ENCODE results near the gene PAIP1.

The PAIP1 gene

GRCh38 chr5:43515678-43516048, 41.2 kb downstream of the PAIP1 start:
- TF ChIP-seq EZH2 (IDR thresholded peaks at IDR 0.05; ENCODE audit: borderline replicate concordance, low read length), result no peak
- TF ChIP-seq CTCF (IDR thresholded peaks at IDR 0.05; ENCODE audit: low read length), result no peak
- Histone ChIP-seq H3F3A (ENCODE audit: insufficient read depth, low read length) (no peaks in the 10 kb centered on the region), H3K27me3 (ENCODE audit: insufficient read depth, low read length) (no peaks in the 10 kb centered on the region), H3K9me2 (ENCODE audit: low read depth, low read length) (no peaks in the 10 kb centered on the region), H3K4me2 (ENCODE audit: low read length) (peak overlapping the region; percentile 88), H2AFZ (ENCODE audit: low read length) (no peak overlapping the region), H4K20me1 (ENCODE audit: insufficient read depth, low read length) (no peaks in the 10 kb centered on the region), H3K4me1 (ENCODE audit: insufficient read depth, low read length, severe bottlenecking) (peaks cover 24% of the 10 kb centered on the region), H3K79me2 (ENCODE audit: insufficient read depth, low read length) (peaks cover 26% of the 10 kb centered on the region), H3K4me3 (ENCODE audit: low read depth, low read length, poor library complexity, severe bottlenecking) (peak overlapping the region; percentile 77), H3K36me3 (ENCODE audit: insufficient read depth, low read length) (peaks cover 8% of the 10 kb centered on the region), H3K27ac (ENCODE audit: low read depth, low read length, poor library complexity, severe bottlenecking) (peak overlapping the region; percentile 87), H3K9ac (ENCODE audit: low read length) (peak overlapping the region; percentile 88), H3K9me3 (ENCODE audit: low read length) (no peaks in the 10 kb centered on the region)

GRCh38 chr5:43514816-43515677, 41.8 kb downstream of the PAIP1 start, which contains the start of gene C5orf34:
C5orf34 (minus strand) TSS chr5:43515148; CDS start chr5:43509339, 5,809 bp downstream.
- Histone ChIP-seq H4K20me1 (ENCODE audit: insufficient read depth, low read length) (no peaks in the 10 kb centered on the region), H3K9me3 (ENCODE audit: low read length) (no peaks in the 10 kb centered on the region), H3K4me2 (ENCODE audit: low read length) (peak within 1 kb of the TSS; percentile 88), H3K36me3 (ENCODE audit: insufficient read depth, low read length) (peaks cover 8% of the 10 kb centered on the region), H3K27ac (ENCODE audit: low read depth, low read length, poor library complexity, severe bottlenecking) (peak within 1 kb of the TSS; percentile 87), H3K9ac (ENCODE audit: low read length) (peak within 1 kb of the TSS; percentile 88), H3K27me3 (ENCODE audit: insufficient read depth, low read length) (no peaks in the 10 kb centered on the region), H2AFZ (ENCODE audit: low read length) (no peak within 1 kb of the TSS), H3K4me3 (ENCODE audit: low read depth, low read length, poor library complexity, severe bottlenecking) (peak within 1 kb of the TSS; percentile 77), H3F3A (ENCODE audit: insufficient read depth, low read length) (no peaks in the 10 kb centered on the region), H3K9me2 (ENCODE audit: low read depth, low read length) (no peaks in the 10 kb centered on the region), H3K79me2 (ENCODE audit: insufficient read depth, low read length) (peaks cover 26% of the 10 kb centered on the region), H3K4me1 (ENCODE audit: insufficient read depth, low read length, severe bottlenecking) (peaks cover 24% of the 10 kb centered on the region)
- TF ChIP-seq CTCF (IDR thresholded peaks at IDR 0.05; ENCODE audit: low read length) (no peak), EZH2 (IDR thresholded peaks at IDR 0.05; ENCODE audit: borderline replicate concordance, low read length) (no peak)

GRCh38 chr5:43514471-43514815, 42.4 kb downstream of the PAIP1 start:
- Histone ChIP-seq H3K27ac (ENCODE audit: low read depth, low read length, poor library complexity, severe bottlenecking) (peak overlapping the region; percentile 87), H3K9ac (ENCODE audit: low read length) (peak overlapping the region; percentile 88), H3K4me2 (ENCODE audit: low read length) (peak overlapping the region; percentile 88), H3K4me1 (ENCODE audit: insufficient read depth, low read length, severe bottlenecking) (peaks cover 24% of the 10 kb centered on the region), H3K36me3 (ENCODE audit: insufficient read depth, low read length) (peaks cover 8% of the 10 kb centered on the region), H3K9me3 (ENCODE audit: low read length) (no peaks in the 10 kb centered on the region), H3K4me3 (ENCODE audit: low read depth, low read length, poor library complexity, severe bottlenecking) (peak overlapping the region; percentile 77), H4K20me1 (ENCODE audit: insufficient read depth, low read length) (no peaks in the 10 kb centered on the region), H2AFZ (ENCODE audit: low read length) (no peak overlapping the region), H3K27me3 (ENCODE audit: insufficient read depth, low read length) (no peaks in the 10 kb centered on the region), H3F3A (ENCODE audit: insufficient read depth, low read length) (no peaks in the 10 kb centered on the region), H3K9me2 (ENCODE audit: low read depth, low read length) (no peaks in the 10 kb centered on the region), H3K79me2 (ENCODE audit: insufficient read depth, low read length) (peaks cover 26% of the 10 kb centered on the region)
- TF ChIP-seq EZH2 (IDR thresholded peaks at IDR 0.05; ENCODE audit: borderline replicate concordance, low read length), result no peak
- TF ChIP-seq CTCF (IDR thresholded peaks at IDR 0.05; ENCODE audit: low read length), result no peak
